ENCODE data around the gene PCNT.

- TF ChIP-seq MAZ (IDR thresholded peaks at IDR 0.05; ENCODE audit: borderline replicate concordance, low read depth, low read length) (no peak), CTCF (conservative IDR thresholded peaks at IDR 0.05; ENCODE audit: low read depth, low read length) (no peak), RAD21 (IDR thresholded peaks at IDR 0.05; ENCODE audit: low read length) (no peak), POLR2A (IDR thresholded peaks at IDR 0.05; ENCODE audit: low read depth, low read length) (no peak), SMC3 (IDR thresholded peaks at IDR 0.05; ENCODE audit: low read depth, low read length) (no peak), BHLHE40 (IDR thresholded peaks at IDR 0.05; ENCODE audit: low read depth, low read length) (no peak), MAFK (IDR thresholded peaks at IDR 0.05; ENCODE audit: low read depth, low read length) (no peak), CEBPB (IDR thresholded peaks at IDR 0.05; ENCODE audit: low read depth, low read length) (no peak), FOS (IDR thresholded peaks at IDR 0.05; ENCODE audit: low read depth, low read length) (no peak), RFX5 (IDR thresholded peaks at IDR 0.05; ENCODE audit: low read depth, low read length) (no peak)
These were observed 5.5 kb upstream of the PCNT start for GRCh38 chr21:46318464-46318845.
